ENCODE measurements around the gene CHFR. TPM values are rescaled to one million over a fixed set of nuclear protein-coding genes. Genes with fewer than 3 reads are reported as not detected.

CHFR gene
- total RNA-seq, 1 donor from 2014 or later = 50.2 TPM

- Histone ChIP-seq H3K4me1 (no peaks in the 10 kb centered on the region), H3K27me3 (no peaks in the 10 kb centered on the region), H3K4me3 (no peak overlapping the region), H3K27ac (no peak overlapping the region), H3K9me3 (peaks cover 97% of the 10 kb centered on the region), H3K36me3 (no peaks in the 10 kb centered on the region)
- intact Hi-C loops (cut with DNase I) = no loop called here
- DNase-seq = no peak
- ATAC-seq = no peak
- TF ChIP-seq, protein P1, sequence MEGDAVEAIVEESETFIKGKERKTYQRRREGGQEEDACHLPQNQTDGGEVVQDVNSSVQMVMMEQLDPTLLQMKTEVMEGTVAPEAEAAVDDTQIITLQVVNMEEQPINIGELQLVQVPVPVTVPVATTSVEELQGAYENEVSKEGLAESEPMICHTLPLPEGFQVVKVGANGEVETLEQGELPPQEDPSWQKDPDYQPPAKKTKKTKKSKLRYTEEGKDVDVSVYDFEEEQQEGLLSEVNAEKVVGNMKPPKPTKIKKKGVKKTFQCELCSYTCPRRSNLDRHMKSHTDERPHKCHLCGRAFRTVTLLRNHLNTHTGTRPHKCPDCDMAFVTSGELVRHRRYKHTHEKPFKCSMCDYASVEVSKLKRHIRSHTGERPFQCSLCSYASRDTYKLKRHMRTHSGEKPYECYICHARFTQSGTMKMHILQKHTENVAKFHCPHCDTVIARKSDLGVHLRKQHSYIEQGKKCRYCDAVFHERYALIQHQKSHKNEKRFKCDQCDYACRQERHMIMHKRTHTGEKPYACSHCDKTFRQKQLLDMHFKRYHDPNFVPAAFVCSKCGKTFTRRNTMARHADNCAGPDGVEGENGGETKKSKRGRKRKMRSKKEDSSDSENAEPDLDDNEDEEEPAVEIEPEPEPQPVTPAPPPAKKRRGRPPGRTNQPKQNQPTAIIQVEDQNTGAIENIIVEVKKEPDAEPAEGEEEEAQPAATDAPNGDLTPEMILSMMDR (IDR thresholded peaks at IDR 0.05) = no peak
These were observed 37.0 kb upstream of the CHFR start for GRCh38 chr12:132924356-132924755.

- ATAC-seq (no peak), DNase-seq (no peak)
- Histone ChIP-seq H3K9me3 (peaks cover 96% of the 10 kb centered on the region), H3K4me3 (no peak overlapping the region), H3K27me3 (no peaks in the 10 kb centered on the region), H3K27ac (no peak overlapping the region), H3K36me3 (no peaks in the 10 kb centered on the region), H3K4me1 (no peaks in the 10 kb centered on the region)
- intact Hi-C loops (cut with DNase I) = no loop called here
- TF ChIP-seq, protein P1 (IDR thresholded peaks at IDR 0.05) = no peak
These were observed 36.0 kb upstream of the CHFR start for GRCh38 chr12:132923356-132923909.

GRCh38 chr12:132922676-132923075 lies 35.3 kb upstream of the CHFR start:
- Histone ChIP-seq H3K9me3 (peaks cover 95% of the 10 kb centered on the region), H3K27ac (no peak overlapping the region), H3K4me1 (no peaks in the 10 kb centered on the region), H3K27me3 (no peaks in the 10 kb centered on the region), H3K4me3 (no peak overlapping the region), H3K36me3 (no peaks in the 10 kb centered on the region)
- ATAC-seq (no peak), DNase-seq (no peak)
- TF ChIP-seq, protein P1 (IDR thresholded peaks at IDR 0.05) = no peak
- intact Hi-C loops (cut with DNase I) = no loop called here

DNA sequence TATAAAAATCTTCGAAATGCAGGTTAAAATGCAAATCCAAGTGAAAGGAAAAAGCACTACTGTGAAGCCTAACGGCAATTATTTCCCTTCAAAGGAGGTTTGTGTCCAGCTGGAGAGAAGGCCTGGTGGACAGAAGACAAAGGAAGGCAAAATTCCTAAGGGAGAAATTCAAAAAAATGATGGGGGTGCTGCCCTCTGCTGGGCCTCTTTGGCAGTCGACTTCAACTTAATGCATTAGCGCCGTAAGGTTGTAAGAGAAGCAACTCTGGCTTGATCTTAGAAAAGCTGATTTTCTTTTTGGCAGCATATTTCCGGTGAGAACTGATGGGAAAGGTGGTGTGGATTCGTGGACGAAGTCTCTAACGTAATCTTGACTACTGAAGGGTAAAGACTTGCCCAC lies 34.3 kb upstream of the CHFR start:
- DNase-seq = no peak
- TF ChIP-seq, protein P1 (IDR thresholded peaks at IDR 0.05) = no peak
- intact Hi-C loops (cut with DNase I) = no loop called here
- Histone ChIP-seq H3K36me3 (no peaks in the 10 kb centered on the region), H3K4me3 (no peak overlapping the region), H3K9me3 (peaks cover 92% of the 10 kb centered on the region), H3K27me3 (no peaks in the 10 kb centered on the region), H3K4me1 (no peaks in the 10 kb centered on the region), H3K27ac (no peak overlapping the region)
- no peak for ATAC-seq

DNA sequence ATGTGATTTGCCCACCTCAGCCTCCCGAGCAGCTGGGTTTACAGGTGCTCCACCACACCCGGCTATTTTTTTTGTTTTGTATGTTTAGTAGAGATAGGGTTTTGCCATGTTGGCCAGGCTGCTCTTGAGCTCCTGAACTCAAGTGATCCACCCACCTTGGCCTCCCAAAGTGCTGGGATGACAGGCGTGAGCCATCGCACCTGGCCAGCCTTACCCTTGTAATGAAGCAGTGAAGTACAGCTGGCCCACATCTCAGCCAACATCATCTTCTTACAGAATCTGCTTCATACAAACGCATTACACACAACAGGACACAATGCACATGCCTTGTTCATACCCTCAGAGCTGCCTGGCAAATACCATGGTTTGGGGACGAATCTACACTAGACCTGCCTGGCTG lies 31.3 kb upstream of the CHFR start:
- TF ChIP-seq, protein P1 (IDR thresholded peaks at IDR 0.05) = no peak
- no peak for ATAC-seq
- intact Hi-C loops (cut with DNase I) = no loop called here
- no peak for DNase-seq
- no peaks in the 10 kb centered on the region for H3K4me1 ChIP-seq
- no peaks in the 10 kb centered on the region for H3K36me3 ChIP-seq
- H3K9me3 ChIP-seq = peaks cover 90% of the 10 kb centered on the region
- H3K27me3 ChIP-seq = no peaks in the 10 kb centered on the region
- H3K4me3 ChIP-seq = no peak overlapping the region
- H3K27ac ChIP-seq = no peak overlapping the region

- H3K9me3 ChIP-seq = peaks cover 9% of the 10 kb centered on the region
- H3K36me3 ChIP-seq = no peaks in the 10 kb centered on the region
- TF ChIP-seq, protein P1 (IDR thresholded peaks at IDR 0.05) = no peak
- peaks cover 12% of the 10 kb centered on the region for H3K27me3 ChIP-seq
- DNase-seq (no peak), ATAC-seq (peak; percentile 2)
- peak overlapping the region; percentile 74 for H3K27ac ChIP-seq
- peak overlapping the region; percentile 64 for H3K4me3 ChIP-seq
- peaks cover 3% of the 10 kb centered on the region for H3K4me1 ChIP-seq
- intact Hi-C loops (cut with DNase I) = no loop called here
These were observed 21.6 kb upstream of the CHFR start for GRCh38 chr12:132909030-132909368.

Data from upper lobe of right lung (tissue), 1 donor.